HG03442 (cell line): ENCODE measurements around the gene HDAC6.
"Not testable (repeated sequence)": the region's sequence is repeated elsewhere in the genome, so short reads cannot be mapped to it uniquely, and the experiment has no call there.

Experiments
- ATAC-seq: cut with Tn5 transposase; IDR thresholded peaks from one replicate; pipeline ENCODE4 v1.9.1; 2021; ENCODE audit warnings: mild to moderate bottlenecking, moderate library complexity; ENCODE audit not compliant: unreplicated experiment

HDAC6 gene

DNA sequence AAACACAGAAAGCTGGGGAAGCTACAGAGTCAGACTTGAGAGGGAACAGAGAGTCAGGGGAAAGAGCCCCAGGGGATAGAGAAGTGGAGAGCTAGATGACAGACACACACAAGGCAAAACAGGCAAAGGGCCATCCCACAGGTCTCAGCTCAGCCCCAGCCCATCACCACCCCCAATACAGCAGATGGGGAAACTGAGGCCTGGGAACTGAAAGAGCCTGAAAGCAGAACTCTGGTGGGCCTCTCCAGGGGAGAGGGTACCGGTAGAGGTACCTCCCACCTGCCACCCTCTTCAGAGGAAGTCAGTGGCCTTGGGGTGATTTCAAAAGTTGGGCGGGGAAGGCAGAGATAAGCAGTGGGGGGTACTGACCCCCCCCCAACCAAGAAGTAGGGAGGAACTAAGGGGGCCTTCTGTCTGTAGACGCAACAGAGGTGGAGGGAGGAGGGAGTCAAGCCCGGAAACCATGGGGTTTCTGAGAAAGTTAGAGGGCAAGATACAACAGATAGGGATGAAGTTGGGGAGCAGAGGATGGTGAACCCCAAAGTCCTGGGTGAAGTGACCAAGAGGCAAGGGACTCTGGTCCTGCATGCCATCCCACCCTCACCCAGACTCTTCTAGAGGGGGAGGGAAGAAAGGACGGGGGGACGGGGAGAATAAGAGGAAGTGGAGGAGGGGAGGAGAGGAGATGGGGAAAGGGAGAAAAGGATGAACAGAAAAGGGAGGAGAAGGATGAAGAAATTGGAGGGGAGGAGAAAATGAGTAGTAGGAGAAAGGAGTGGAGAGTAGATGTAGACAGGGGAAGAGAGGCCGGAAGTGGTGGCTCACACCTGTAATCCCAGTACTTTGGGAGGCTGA, 12.3 kb upstream of the HDAC6 start:
- no peak for ATAC-seq

DNA sequence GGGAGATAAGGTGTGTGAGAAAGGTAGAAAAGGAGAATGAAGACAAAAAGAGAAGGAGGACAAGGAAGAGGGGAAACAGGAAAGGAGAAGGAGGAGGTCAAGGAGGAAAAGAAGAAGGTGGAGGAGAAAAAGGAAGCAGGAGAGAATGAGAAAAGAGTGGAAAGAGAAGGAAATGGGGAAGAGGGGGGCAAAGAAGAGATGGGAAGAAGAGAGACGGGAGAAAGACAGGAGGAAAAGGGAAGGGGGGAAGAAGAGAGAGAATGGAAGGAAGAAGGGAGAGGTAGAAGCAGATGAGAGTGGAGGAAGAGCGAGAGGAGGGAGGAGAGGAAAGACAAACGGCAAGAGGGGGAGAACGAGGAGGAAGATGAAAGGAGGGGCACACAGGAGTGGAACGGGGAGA, 11.4 kb upstream of the HDAC6 start:
- no peak for ATAC-seq

DNA sequence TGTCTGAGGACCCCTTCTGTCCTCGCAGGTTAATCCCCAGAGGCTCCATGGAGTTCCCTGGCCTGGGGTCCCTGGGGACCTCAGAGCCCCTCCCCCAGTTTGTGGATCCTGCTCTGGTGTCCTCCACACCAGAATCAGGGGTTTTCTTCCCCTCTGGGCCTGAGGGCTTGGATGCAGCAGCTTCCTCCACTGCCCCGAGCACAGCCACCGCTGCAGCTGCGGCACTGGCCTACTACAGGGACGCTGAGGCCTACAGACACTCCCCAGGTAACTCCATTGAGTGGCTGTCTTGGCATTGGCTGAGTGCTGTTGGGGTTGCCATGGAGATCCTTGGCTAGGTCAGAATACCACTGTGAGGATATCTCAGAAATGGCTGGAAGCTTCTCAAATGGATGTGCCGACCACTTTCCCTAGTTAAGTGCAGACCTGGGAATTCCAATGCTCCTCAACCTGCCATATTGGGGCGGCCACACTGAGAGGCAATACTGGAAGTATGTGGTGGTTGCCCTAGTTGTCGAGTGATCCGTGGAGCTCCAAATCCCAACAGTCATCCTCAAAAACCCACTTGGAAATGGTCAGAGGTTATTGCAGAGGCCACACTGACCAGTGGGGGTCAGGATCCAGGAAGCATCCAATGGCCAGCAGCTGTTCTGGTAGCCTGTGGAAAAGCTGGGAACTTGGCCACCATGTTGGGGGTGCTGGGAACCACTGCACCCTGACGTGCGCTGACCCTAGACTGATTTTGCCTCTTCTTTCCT, 10.6 kb upstream of the HDAC6 start:
- no peak for ATAC-seq

DNA sequence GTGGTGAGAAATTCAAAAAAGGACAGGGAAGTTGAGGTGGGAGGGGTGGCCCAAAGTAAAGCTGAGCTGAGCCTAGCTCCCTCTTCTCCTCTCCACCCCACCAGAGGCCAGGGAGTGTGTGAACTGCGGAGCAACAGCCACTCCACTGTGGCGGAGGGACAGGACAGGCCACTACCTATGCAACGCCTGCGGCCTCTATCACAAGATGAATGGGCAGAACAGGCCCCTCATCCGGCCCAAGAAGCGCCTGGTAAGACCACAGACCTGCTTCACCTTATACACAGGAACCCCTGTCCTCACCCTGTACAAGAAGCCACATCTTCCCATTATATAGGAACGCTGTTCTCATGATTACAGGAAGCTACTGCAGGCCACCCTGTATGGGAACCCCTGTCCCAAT, 9.6 kb upstream of the HDAC6 start:
- ATAC-seq = no peak

DNA sequence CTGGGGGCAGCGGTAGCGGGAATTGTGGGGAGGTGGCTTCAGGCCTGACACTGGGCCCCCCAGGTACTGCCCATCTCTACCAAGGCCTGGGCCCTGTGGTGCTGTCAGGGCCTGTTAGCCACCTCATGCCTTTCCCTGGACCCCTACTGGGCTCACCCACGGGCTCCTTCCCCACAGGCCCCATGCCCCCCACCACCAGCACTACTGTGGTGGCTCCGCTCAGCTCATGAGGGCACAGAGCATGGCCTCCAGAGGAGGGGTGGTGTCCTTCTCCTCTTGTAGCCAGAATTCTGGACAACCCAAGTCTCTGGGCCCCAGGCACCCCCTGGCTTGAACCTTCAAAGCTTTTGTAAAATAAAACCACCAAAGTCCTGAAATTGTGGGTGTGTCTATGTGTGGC, 7.9 kb upstream of the HDAC6 start:
- ATAC-seq = no peak

DNA sequence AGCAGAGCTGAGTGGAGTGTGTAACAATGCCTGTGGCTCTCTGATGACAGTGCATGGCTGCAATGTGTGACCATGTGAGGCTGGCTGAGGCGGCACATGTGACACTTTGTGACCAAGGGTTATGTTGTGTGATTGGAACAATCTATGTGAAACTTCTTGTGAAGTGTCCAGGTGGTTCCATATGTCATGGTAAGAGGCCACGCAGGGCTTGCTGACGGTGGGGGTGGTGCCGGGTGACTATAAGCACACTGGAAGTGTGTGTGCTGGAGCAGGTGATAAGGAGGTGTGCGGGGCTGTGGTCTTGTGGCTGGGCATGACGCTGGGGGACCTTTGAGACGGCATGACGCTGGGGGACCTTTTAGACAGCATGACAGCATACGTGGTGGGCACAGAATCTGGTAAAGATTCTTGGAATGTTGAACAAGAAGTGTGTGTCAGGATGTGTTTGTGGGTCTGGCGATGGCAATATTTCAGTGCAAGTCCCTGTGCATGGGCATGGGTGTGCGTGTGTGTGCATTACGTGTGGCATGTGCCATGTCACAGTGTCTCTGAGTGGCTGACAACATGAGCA, 7.4 kb upstream of the HDAC6 start:
- ATAC-seq = no peak

DNA sequence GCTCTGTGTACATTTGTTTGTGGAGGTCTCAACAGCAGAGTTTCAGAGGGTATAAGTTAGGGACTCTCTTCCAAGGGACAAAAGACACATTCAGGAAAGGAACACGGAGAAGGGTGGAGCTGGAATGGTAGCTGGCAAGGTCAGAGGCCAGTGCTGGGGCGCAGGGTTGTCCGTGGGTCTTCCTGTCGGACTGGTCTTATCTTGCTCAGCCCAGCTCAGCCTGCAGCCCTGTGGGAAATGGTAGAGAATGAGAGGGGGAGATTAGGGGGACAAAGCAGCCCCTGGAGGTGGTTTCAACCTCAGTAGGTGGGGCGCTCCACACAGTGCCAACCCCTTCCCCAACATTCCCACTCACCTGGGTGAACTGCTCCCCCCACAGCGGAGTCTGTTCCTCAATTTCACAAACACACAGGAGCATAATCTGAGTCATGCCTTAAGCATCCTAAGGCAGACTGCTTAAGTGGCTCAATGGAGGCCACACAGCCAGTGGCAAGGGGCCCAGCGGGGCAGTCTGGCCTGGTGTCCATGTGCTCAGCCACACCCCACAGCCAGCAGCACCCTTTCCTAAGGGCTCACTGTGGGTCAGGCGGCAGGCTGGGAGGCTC, 6.9 kb upstream of the HDAC6 start:
- no peak for ATAC-seq

DNA sequence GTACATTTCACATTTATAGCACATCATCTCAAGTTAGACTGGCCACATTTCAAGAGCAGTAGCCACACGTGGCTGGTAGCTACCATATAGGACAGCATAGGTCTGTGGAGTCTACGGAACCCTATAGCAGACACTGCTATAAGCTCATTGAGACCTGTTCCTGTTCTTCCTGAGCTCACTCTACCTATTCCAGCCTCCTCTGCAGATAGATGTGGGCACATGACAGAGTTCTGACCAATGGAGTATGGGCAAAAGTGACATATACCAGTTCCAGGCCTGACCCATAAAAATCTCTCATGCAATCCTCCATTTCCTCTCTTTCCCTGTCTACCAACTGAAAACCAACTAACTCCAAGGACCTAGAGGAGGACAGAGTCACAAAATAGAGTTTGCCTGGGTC, 3.5 kb upstream of the HDAC6 start:
- ATAC-seq = no peak

DNA sequence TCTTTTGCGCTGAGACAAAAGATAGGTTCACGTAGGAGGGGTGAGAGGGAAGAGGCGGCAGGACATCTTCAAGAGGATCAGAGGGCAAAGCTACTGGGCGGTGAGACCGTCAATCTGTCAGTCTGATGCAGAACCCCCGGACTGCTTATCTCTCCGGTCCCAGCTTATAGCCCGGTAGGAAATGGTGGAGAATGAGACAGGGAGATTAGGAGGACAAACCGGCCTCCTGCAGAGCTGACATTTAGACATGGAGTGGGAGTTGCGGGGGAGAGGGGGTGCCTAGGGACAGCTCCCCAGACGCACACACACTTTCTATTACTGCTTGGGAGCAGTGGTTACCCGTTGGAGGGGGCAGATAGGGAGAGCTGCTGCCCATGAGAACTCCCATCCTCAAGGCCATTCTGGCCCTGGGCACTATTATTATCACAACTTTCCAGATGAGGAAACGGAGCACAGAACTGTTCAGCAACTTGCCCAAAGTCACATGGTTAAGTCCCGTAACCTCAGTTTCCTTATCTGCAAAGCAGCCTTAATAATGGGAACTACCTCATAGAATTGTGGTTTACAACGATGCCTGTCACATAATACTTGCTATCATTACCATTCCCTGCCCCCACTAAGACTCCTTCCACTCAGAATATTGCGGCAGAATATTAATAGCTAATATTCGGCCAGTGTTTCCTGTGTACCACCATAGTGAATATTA, 1.1 kb upstream of the HDAC6 start:
- no peak for ATAC-seq

DNA sequence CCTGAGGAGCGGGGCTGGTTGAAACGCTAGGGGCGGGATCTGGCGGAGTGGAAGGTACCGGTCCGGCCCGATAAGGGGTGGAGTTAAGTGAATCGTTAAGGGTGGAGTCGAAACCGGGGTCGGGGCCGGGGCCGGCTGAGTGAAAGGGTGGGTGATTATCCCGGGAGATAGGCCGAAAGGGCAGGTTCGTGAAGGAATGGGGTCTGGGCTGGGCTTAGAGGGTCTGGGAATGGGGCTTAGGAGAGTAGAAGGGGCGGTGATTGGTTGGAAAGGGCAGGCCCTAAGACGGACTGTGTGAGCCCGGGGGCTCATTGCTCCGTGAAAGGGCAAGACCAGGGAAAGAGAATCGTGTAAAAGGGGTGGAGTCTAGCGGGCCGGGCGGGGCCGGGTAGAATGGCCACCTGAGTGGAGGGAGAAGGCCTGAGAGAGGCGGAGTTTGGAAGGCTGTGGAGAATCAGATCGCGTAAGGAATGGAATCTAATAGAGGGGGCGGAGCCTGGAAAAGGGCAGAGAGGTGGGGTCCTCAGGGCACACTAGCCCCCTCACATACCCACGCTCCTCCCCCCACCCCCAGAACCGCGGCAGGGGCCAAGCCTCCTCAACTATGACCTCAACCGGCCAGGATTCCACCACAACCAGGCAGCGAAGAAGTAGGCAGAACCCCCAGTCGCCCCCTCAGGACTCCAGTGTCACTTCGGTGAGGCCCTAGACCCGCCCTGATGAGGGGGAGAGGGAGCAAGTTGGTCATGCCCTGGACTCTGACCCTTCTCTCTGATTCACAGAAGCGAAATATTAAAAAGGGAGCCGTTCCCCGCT, 430 bp downstream of the HDAC6 start:
- ATAC-seq = peak; percentile 39

DNA sequence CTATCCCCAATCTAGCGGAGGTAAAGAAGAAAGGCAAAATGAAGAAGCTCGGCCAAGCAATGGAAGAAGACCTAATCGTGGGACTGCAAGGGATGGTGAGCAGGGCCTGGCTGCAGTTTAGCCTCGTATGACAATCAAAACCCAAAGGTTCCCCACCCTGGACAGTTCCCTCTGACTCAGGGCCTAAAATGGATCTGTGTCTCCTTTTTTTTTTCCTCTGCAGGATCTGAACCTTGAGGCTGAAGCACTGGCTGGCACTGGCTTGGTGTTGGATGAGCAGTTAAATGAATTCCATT, 986 bp downstream of the HDAC6 start:
- no peak for ATAC-seq

DNA sequence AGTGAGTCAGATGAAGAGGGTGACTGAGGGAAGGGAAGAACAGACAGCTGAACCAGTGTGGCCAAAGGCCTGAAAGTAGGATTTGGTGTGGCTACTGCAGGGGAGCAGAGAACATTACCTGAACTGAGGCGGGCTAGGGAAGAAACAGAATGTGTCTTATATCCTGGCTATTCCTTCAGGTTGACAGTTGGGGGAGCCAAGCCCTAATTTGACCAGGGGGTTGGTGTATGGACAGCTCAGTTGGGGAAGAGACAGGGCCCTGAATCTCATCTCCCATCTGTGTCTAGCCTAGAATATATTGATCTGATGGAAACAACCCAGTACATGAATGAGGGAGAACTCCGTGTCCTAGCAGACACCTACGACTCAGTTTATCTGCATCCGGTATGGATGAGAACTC, 4.2 kb downstream of the HDAC6 start:
- no peak for ATAC-seq

DNA sequence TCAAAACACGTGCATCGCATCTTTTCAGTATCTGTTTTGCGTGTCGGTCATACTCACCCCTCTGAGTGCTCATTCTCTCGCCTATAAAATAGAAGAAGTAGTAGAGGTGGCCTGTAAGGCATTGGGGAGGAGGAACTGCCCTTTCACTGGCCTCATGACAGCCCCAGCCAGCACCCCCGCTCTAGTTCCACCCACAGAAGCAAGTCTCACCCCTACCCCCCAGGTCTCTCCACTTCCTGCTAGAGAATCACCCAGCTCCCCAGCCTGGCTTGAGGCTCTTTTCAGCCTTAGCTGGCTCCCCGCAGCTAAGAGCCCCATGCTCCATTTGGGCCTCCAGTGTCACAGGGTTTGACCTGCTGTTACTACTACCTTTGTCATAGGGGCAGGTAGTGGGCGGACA, 11.8 kb downstream of the HDAC6 start:
- ATAC-seq = no peak

DNA sequence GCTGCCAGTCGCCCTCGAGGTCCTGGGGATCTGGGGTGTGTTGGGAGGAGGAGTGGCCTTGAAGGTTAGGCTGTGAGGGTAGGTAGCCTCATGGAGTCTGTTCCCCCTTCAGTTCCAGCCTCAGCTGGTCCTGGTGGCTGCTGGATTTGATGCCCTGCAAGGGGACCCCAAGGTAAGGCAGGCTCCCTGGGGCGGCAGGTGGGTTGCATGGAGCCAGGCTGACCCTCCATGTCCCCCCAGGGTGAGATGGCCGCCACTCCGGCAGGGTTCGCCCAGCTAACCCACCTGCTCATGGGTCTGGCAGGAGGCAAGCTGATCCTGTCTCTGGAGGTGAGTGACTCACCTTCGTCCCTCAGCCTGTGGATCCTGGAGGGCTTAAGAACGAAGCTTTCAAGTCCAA, 12.9 kb downstream of the HDAC6 start:
- no peak for ATAC-seq

DNA sequence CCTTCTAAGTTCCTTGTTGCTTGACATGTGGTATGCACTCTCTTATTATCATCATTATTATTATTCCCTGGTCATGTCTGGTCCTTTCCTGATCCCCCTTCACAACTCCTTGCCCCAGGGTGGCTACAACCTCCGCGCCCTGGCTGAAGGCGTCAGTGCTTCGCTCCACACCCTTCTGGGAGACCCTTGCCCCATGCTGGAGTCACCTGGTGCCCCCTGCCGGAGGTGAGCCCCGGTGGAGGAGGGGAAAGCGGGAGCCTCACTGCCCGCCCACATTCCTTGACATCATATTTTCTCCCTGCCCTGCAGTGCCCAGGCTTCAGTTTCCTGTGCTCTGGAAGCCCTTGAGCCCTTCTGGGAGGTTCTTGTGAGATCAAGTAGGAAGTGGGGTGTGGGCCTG, 13.4 kb downstream of the HDAC6 start:
- no peak for ATAC-seq

DNA sequence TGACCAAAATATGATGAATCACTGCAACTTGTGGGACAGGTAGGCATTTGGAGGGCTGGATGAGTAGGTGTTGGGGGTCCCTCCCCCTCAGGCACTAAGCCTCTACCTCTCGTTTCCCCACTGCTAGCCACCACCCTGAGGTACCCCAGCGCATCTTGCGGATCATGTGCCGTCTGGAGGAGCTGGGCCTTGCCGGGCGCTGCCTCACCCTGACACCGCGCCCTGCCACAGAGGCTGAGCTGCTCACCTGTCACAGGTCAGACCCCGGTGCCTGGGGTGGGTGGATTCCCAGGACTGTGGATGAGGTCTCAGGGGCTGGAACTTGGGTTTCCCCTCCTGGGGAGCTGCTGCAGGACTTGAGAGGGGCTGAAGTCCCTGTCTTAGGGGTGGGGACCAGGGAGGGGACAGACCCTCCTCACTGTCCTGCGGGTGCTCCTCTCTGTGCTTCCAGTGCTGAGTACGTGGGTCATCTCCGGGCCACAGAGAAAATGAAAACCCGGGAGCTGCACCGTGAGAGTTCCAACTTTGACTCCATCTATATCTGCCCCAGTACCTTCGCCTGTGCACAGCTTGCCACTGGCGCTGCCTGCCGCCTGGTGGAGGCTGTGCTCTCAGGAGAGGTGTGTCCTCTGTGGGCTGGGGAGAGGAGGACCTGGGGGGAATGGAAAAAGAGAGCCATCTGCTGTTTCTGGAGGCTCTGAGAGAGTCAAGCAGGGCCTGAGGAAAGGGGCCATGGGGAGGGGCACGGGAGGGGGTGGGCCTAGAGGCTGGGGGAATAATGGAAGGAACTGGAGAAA, 14.3 kb downstream of the HDAC6 start:
- ATAC-seq = no peak

DNA sequence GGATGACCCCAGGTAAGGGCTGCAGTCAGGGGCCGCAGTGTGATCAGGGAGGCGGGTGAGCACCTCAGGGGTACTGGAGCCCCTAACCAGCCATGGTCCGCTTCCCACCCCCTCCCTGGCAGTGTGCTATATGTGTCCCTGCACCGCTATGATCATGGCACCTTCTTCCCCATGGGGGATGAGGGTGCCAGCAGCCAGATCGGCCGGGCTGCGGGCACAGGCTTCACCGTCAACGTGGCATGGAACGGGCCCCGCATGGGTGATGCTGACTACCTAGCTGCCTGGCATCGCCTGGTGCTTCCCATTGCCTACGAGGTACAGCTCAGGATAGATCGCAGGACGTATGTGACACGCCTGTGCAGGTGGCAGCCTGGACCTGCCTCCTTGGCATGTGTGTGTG, 16.2 kb downstream of the HDAC6 start:
- ATAC-seq = no peak

DNA sequence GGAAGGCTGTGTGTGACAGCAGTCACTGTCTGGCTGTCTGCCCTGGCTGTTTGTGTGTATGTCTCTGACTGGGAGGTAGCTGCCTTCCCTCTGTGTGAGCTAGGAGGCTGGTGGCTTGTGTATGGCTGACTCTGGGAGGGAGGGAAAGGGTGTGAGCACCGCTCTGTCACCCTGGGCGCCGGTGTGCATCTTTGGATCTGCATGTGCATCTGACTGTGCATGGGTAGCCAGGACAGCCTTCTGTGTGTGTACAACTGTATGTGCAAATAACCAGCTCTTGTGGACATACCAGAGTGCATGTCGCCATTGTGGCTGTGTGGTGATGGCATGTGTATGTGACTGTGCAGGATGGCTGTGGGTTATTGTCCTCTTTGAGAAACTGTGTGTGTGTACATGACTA, 17.0 kb downstream of the HDAC6 start:
- no peak for ATAC-seq

DNA sequence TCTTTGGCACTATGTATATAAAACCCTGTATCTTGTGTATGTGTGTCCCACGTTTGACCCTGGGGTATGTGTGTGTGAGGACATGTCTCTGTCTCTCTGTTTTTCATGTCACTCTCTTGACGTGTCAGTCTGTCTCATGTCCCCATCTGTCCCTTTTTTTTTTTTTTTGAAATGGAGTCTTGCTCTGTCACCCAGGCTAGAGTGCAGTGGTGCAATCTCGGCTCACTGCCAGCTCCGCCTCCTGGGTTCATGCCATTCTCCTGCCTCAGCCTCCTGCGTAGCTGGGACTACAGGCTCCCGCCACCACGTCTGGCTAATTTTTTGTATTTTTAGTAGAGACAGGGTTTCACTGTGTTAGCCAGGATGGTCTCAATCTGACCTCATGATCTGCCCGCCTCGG, 17.5 kb downstream of the HDAC6 start:
- not testable (repeated sequence) for ATAC-seq

DNA sequence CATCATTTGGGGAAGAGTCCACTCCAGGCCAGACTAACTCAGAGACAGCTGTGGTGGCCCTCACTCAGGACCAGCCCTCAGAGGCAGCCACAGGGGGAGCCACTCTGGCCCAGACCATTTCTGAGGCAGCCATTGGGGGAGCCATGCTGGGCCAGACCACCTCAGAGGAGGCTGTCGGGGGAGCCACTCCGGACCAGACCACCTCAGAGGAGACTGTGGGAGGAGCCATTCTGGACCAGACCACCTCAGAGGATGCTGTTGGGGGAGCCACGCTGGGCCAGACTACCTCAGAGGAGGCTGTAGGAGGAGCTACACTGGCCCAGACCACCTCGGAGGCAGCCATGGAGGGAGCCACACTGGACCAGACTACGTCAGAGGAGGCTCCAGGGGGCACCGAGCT, 21.2 kb downstream of the HDAC6 start:
- no peak for ATAC-seq
